Vagina (tissue), 2 donors: Measurements from ENCODE around the gene WDFY2.

Experiments
- POLR2A ChIP-seq, 2 donors: fragments of 450-650 bp; IDR thresholded peaks; one replicate each; pipeline ENCODE4 v1.6.1; 2017; ENCODE audit warnings: antibody characterized with exemption in 2 of 2, mild to moderate bottlenecking in 2 of 2, moderate library complexity in 2 of 2
- TF ChIP-seq, protein P1 (sequence below), 3 experiments: fragments of 450-650 bp in 2 of 3; fragments of 200-600 bp in 1 of 3; sonication (generic) in 1 of 3; IDR thresholded peaks; one replicate each; pipeline ENCODE4 v1.5.1; 2017 to 2019; ENCODE audit warnings: antibody characterized with exemption in 3 of 3, mild to moderate bottlenecking in 2 of 3, moderate library complexity in 2 of 3

DNA sequence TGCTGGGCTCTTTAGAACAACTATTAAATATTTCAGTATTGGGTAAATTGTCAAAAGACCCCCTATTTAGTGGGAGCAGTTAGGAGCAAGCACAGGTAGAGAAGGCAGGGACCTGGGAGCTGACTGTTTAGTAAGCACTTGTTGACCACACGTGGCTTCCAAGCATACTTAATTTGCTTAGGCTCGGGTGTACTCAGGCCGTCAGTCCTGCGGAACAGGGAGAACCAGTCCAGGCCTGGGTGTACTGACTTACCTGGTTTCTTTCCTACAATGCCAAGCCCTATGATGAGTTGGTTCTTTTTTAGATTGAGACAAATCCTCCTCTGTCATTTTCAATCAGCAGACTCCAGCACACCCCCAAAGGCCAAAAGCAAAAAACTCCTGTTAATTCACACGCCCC, 90.0 kb downstream of the WDFY2 start:
- TF ChIP-seq, protein P1, sequence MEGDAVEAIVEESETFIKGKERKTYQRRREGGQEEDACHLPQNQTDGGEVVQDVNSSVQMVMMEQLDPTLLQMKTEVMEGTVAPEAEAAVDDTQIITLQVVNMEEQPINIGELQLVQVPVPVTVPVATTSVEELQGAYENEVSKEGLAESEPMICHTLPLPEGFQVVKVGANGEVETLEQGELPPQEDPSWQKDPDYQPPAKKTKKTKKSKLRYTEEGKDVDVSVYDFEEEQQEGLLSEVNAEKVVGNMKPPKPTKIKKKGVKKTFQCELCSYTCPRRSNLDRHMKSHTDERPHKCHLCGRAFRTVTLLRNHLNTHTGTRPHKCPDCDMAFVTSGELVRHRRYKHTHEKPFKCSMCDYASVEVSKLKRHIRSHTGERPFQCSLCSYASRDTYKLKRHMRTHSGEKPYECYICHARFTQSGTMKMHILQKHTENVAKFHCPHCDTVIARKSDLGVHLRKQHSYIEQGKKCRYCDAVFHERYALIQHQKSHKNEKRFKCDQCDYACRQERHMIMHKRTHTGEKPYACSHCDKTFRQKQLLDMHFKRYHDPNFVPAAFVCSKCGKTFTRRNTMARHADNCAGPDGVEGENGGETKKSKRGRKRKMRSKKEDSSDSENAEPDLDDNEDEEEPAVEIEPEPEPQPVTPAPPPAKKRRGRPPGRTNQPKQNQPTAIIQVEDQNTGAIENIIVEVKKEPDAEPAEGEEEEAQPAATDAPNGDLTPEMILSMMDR (IDR thresholded peaks at IDR 0.05) = no peak
- TF ChIP-seq POLR2A (IDR thresholded peaks at IDR 0.05) = no peak
